HFFc6 (cell line): ENCODE results near the gene NFIA. TPM values are rescaled to one million over a fixed set of nuclear protein-coding genes. Genes with fewer than 3 reads are reported as not detected.

Experiments
- DNase-seq: peaks from one replicate; pipeline ENCODE4 v3.0.0-alpha.2; 2018
- H3K27ac Mint-ChIP-seq: 2 replicates; pipeline ENCODE4 v1.8.0; 2020; ENCODE audit warnings: mild to moderate bottlenecking, mixed read lengths
- H3K27me3 Mint-ChIP-seq: 2 replicates; pipeline ENCODE4 v1.8.0; 2021; ENCODE audit warnings: mild to moderate bottlenecking, moderate library complexity, mixed read lengths; ENCODE audit not compliant: insufficient read depth
- H3K36me3 Mint-ChIP-seq: 2 replicates; pipeline ENCODE4 v1.8.0; 2021; ENCODE audit warnings: low read depth, mixed read lengths
- H3K4me1 Mint-ChIP-seq: 2 replicates; pipeline ENCODE4 v1.8.0; 2020; ENCODE audit warnings: low read depth, mixed read lengths
- H3K4me3 Mint-ChIP-seq: 2 replicates; pipeline ENCODE4 v1.8.0; 2020; ENCODE audit warnings: mild to moderate bottlenecking, moderate library complexity, mixed read lengths
- H3K9me3 Mint-ChIP-seq: 2 replicates; pipeline ENCODE4 v1.8.0; 2020; ENCODE audit warnings: mild to moderate bottlenecking, mixed read lengths
- CTCF ChIP-seq: fragments of 200-600 bp; sonication (generic); IDR thresholded peaks from 2 replicates; pipeline ENCODE4 v1.5.0; 2021; ENCODE audit warnings: antibody characterized with exemption, mild to moderate bottlenecking
- total RNA-seq, 6 experiments: library from RNA; stranded (reverse); fragmentation: NEBNext Ultra II Directional; extraction: Animal tissue kit (Norgen Biotek cat#: 25700); gene quantifications; 2 replicates in 1 of 6; 3 replicates in 5 of 6; pipeline ENCODE4 v1.2.3, GENCODE V29; 2021

Gene NFIA
- total RNA-seq, 6 experiments from 2014 or later: 8.5 to 11.3 (median 10.4) TPM

GRCh38 chr1:61426254-61426653 is 343.9 kb downstream of the NFIA start:
- H3K27ac Mint-ChIP-seq: no peak overlapping the region
- no peak for TF ChIP-seq CTCF
- peaks cover 3% of the 10 kb centered on the region for H3K27me3 Mint-ChIP-seq
- no peaks in the 10 kb centered on the region for H3K4me1 Mint-ChIP-seq
- no peaks in the 10 kb centered on the region for H3K9me3 Mint-ChIP-seq
- no peak for DNase-seq
- no peak overlapping the region for H3K4me3 Mint-ChIP-seq
- H3K36me3 Mint-ChIP-seq: no peaks in the 10 kb centered on the region

GRCh38 chr1:61426885-61427284 is 344.5 kb downstream of the NFIA start:
- Mint-ChIP-seq H3K9me3 (no peaks in the 10 kb centered on the region), H3K27me3 (peaks cover 3% of the 10 kb centered on the region), H3K36me3 (no peaks in the 10 kb centered on the region), H3K27ac (no peak overlapping the region), H3K4me3 (no peak overlapping the region), H3K4me1 (no peaks in the 10 kb centered on the region)
- DNase-seq: no peak
- no peak for TF ChIP-seq CTCF

GRCh38 chr1:61427510-61427909 is 345.1 kb downstream of the NFIA start:
- Mint-ChIP-seq H3K9me3 (no peaks in the 10 kb centered on the region), H3K36me3 (no peaks in the 10 kb centered on the region), H3K4me3 (no peak overlapping the region), H3K27me3 (peaks cover 3% of the 10 kb centered on the region), H3K4me1 (no peaks in the 10 kb centered on the region), H3K27ac (no peak overlapping the region)
- DNase-seq: no peak
- TF ChIP-seq CTCF: no peak

- H3K4me1 Mint-ChIP-seq: no peaks in the 10 kb centered on the region
- peak; percentile 1 for DNase-seq
- no peak overlapping the region for H3K4me3 Mint-ChIP-seq
- H3K36me3 Mint-ChIP-seq: no peaks in the 10 kb centered on the region
- no peak for TF ChIP-seq CTCF
- peaks cover 3% of the 10 kb centered on the region for H3K27me3 Mint-ChIP-seq
- H3K27ac Mint-ChIP-seq: no peak overlapping the region
- no peaks in the 10 kb centered on the region for H3K9me3 Mint-ChIP-seq
Observed at GRCh38 chr1:61428146-61428545, 345.8 kb downstream of the NFIA start.

GRCh38 chr1:61432616-61433388 is 350.4 kb downstream of the NFIA start:
- TF ChIP-seq CTCF: no peak
- no peak overlapping the region for H3K4me3 Mint-ChIP-seq
- H3K27me3 Mint-ChIP-seq: no peaks in the 10 kb centered on the region; the same call in 1 of the 2 replicates
- H3K27ac Mint-ChIP-seq: no peak overlapping the region
- H3K9me3 Mint-ChIP-seq: no peaks in the 10 kb centered on the region
- no peak for DNase-seq
- no peaks in the 10 kb centered on the region for H3K36me3 Mint-ChIP-seq
- H3K4me1 Mint-ChIP-seq: no peaks in the 10 kb centered on the region
